GM12878 (cell line): ENCODE measurements around the gene TMEM161B. TPM values are rescaled to one million over a fixed set of nuclear protein-coding genes. Genes with fewer than 3 reads are reported as not detected.
"Not testable (repeated sequence)": the region's sequence is repeated elsewhere in the genome, so short reads cannot be mapped to it uniquely, and the experiment has no call there.

Experiments
- ATAC-seq: fragments of 200-7000 bp; cut with Tn5 transposase; 3 replicates; pipeline ENCODE4 v1.9.1; 2020; ENCODE audit warnings: mild to moderate bottlenecking, moderate library complexity
- BruUV-seq: library from RNA; stranded (reverse); fragments of 400-500 nt; replicated peaks from 2 replicates; lab custom pipeline; 2021; lab: Mats Ljungman, UMichigan
- CTCF ChIA-PET: fragments of 300-600 bp; sonication (Branson Sonifier 250); formaldehyde crosslinking; extraction: SDS; loops from one replicate; lab custom pipeline; 2021; ENCODE audit warnings: inconsistent platforms; lab: Yijun Ruan, JAX
- POLR2A ChIA-PET: fragments of 350-600 bp; formaldehyde crosslinking; extraction: SDS; loops from one replicate; lab custom pipeline; 2021; ENCODE audit warnings: inconsistent platforms; lab: Charles Lee
- RAD21 ChIA-PET: fragments of 300-600 bp; sonication (Branson Sonifier 250); formaldehyde crosslinking; loops from one replicate; lab custom pipeline; 2023; ENCODE audit warnings: antibody characterized with exemption; ENCODE audit not compliant: unreplicated experiment; lab: Charles Lee
- SMC1A ChIA-PET: fragments of 300-600 bp; sonication (Branson Sonifier 250); formaldehyde crosslinking; loops from one replicate; lab custom pipeline; 2023; ENCODE audit not compliant: unreplicated experiment, uncharacterized antibody; lab: Charles Lee
- DNase-seq: peaks from one replicate; pipeline ENCODE4 v3.0.0-alpha.2; 2011; ENCODE audit warnings: low read depth, low spot score
- FAIRE-seq: peaks from 3 replicates; lab custom pipeline; 2011; peaks lifted over from hg19 to GRCh38; lab: Jason Lieb, UNC
- H2AFZ ChIP-seq: 2 replicates; pipeline ENCODE4 v1.6.0; 2011; ENCODE audit warnings: low read depth, low read length, control low read depth; ENCODE audit not compliant: control insufficient read depth
- H3K27ac ChIP-seq: 2 replicates; pipeline ENCODE4 v1.5.1; 2011; ENCODE audit warnings: control low read depth; ENCODE audit not compliant: control insufficient read depth, insufficient read depth
- H3K27me3 ChIP-seq, 2 experiments: replicated peaks in 1 of 2; 2 replicates each; pipeline versions ENCODE4 v1.6.0 to v1.6.1; 2011; ENCODE audit warnings: low read length in 1 of 2; ENCODE audit not compliant: control insufficient read depth in 2 of 2, insufficient read depth in 2 of 2
- H3K36me3 ChIP-seq, 2 experiments: 2 replicates each; pipeline ENCODE4 v1.5.1; 2011; ENCODE audit warnings: low read length in 1 of 2; ENCODE audit not compliant: control insufficient read depth in 2 of 2, insufficient read depth in 2 of 2
- H3K4me1 ChIP-seq: 2 replicates; pipeline ENCODE4 v1.6.1; 2011; ENCODE audit warnings: mild to moderate bottlenecking, low read length, moderate library complexity, mixed read lengths; ENCODE audit not compliant: control insufficient read depth, insufficient read depth
- H3K4me2 ChIP-seq: 2 replicates; pipeline ENCODE4 v1.6.0; 2011; ENCODE audit warnings: control low read depth; ENCODE audit not compliant: control insufficient read depth, insufficient read depth
- H3K4me3 ChIP-seq: fragments of 200-600 bp; sonication (generic); 2 replicates; pipeline ENCODE4 v1.5.1; 2016
- H3K79me2 ChIP-seq: 2 replicates; pipeline ENCODE4 v1.6.0; 2011; ENCODE audit warnings: low read length; ENCODE audit not compliant: control insufficient read depth, insufficient read depth
- H3K9ac ChIP-seq: 2 replicates; pipeline ENCODE4 v1.8.0; 2011; ENCODE audit warnings: low read length, control low read depth, mixed read lengths; ENCODE audit not compliant: control insufficient read depth, insufficient read depth
- H3K9me3 ChIP-seq: replicated peaks from 3 replicates; pipeline ENCODE4 v1.5.1; 2011; ENCODE audit warnings: mild to moderate bottlenecking, low read length; ENCODE audit not compliant: control insufficient read depth, insufficient read depth
- H4K20me1 ChIP-seq: 2 replicates; pipeline ENCODE4 v1.6.0; 2011; ENCODE audit not compliant: control insufficient read depth, insufficient read depth
- BCL11A ChIP-seq: IDR thresholded peaks from 2 replicates; pipeline ENCODE4 v1.6.1; 2011; ENCODE audit warnings: low read depth, low read length
- BMI1 ChIP-seq: fragments of 450-650 bp; IDR thresholded peaks from 2 replicates; pipeline ENCODE4 v1.6.1; 2016; ENCODE audit warnings: mild to moderate bottlenecking, moderate library complexity, borderline replicate concordance
- CBX5 ChIP-seq: sonication (generic); IDR thresholded peaks from 2 replicates; pipeline ENCODE4 v1.6.1; 2016; ENCODE audit warnings: low read depth, moderate library complexity, mild to moderate bottlenecking, inconsistent platforms
- CHD2 ChIP-seq: IDR thresholded peaks from 2 replicates; pipeline ENCODE4 v1.6.1; 2011; ENCODE audit warnings: low read depth, low read length, improper control_type of control experiment, borderline replicate concordance
- EP300 ChIP-seq, 2 experiments: fragments of 150-350 bp in 1 of 2; IDR thresholded peaks; 2 replicates each; pipeline ENCODE4 v1.6.1; 2011 to 2012; ENCODE audit warnings: low read depth in 2 of 2, low read length in 2 of 2, borderline replicate concordance in 1 of 2, improper control_type of control experiment in 1 of 2, inconsistent platforms in 1 of 2; ENCODE audit not compliant: control insufficient read depth in 1 of 2
- HDAC2 ChIP-seq: fragments of 200-600 bp; sonication (generic); IDR thresholded peaks from 2 replicates; pipeline ENCODE4 v1.6.1; 2017
- NFYB ChIP-seq: IDR thresholded peaks from 2 replicates; pipeline ENCODE4 v1.6.1; 2011; ENCODE audit warnings: low read depth, mild to moderate bottlenecking, low read length, improper control_type of control experiment, moderate library complexity; ENCODE audit not compliant: insufficient read depth
- RB1 ChIP-seq: fragments of 450-650 bp; formaldehyde crosslinking; IDR thresholded peaks from 2 replicates; pipeline ENCODE4 v1.6.1; 2017; ENCODE audit warnings: mild to moderate bottlenecking, borderline replicate concordance
- RELA ChIP-seq: fragments of 450-650 bp; IDR thresholded peaks from 2 replicates; pipeline ENCODE4 v1.8.0; 2014; ENCODE audit warnings: borderline replicate concordance; ENCODE audit not compliant: partially characterized antibody
- WGBS: methylation state at CpG from one replicate; pipeline ENCODE4 v1.1.6; 2016; ENCODE audit warnings: low lambda C conversion rate; ENCODE audit not compliant: insufficient replicate concordance, insufficient coverage; ENCODE audit errors: missing lambda C conversion rate; 5-methylcytosine and 5-hydroxymethylcytosine counted together
- in situ Hi-C: fragments of 300-500 bp; cut with MboI; formaldehyde crosslinking; loops from 9 replicates; pipeline ENCODE4 v1.14.3; 2018; ENCODE audit warnings: mixed read lengths
- intact Hi-C: fragments of 100-400 bp; cut with micrococcal nuclease; formaldehyde crosslinking; loops from one replicate; pipeline ENCODE4 v1.14.2; 2022; ENCODE audit not compliant: unreplicated experiment
- polyA plus RNA-seq, 11 experiments: library from polyadenylated mRNA; depleted of rRNA in 4 of 11; unstranded in 6 of 11; stranded (reverse) in 5 of 11; fragments of >200 nt; fragmentation: Nextera tagmentation in 4 of 11; fragmentation: Illumina TruSeq in 1 of 11; extraction: Ambion mirVana in 4 of 11; extraction: Trizol in 1 of 11; gene quantifications; 1 replicate in 1 of 11; 2 replicates in 10 of 11; pipeline versions ENCODE4 v1.2.1 to v1.2.3, GENCODE V29; 2011 to 2016; ENCODE audit warnings: inconsistent platforms in 2 of 11, missing spikeins in 2 of 11, low read depth in 1 of 11
- total RNA-seq, 4 experiments: library from RNA; depleted of rRNA in 3 of 4; stranded (reverse); fragments of >200 nt in 3 of 4; fragmentation: Illumina TruSeq in 1 of 4; extraction: Trizol in 1 of 4; gene quantifications; 2 replicates each; pipeline versions ENCODE4 v1.2.1 to v1.2.3, GENCODE V29; 2013 to 2021
- TF ChIP-seq, protein P1 (sequence below): fragments of 450-650 bp; IDR thresholded peaks from 2 replicates; pipeline ENCODE4 v1.6.1; 2017; ENCODE audit warnings: antibody characterized with exemption, mild to moderate bottlenecking, moderate library complexity

The TMEM161B gene
- total and polyA plus RNA-seq, 10 of the 15 experiments (the other 5 are each of a cell fraction or from before 2014, with no cell fraction given) = 13.8 to 38.9 (median 25.0) TPM

DNA sequence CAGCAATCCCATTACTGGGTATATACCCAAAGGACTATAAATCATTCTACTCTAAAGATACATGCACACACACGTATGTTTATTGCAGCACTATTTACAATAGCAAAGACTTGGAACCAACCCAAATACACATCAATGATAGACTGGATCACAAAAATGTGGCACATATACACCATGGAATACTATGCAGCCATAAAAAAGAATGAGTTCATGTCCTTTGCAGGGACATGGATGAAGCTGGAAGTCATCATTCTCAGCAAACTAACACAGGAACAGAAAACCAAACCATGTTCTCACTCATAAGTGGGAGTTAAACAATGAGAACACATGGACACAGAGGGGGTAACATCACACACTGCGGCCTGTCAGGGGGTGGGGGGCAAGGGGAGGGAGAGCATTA is 4.1 kb downstream of the TMEM161B start:
- in situ Hi-C loops = loop anchor here (10.0 kb wide), 1 partner anchor 410 kb away; no protein-coding TSS in a partner anchor
- ATAC-seq, H3K27ac ChIP-seq, H3K4me1 ChIP-seq, H3K9me3 ChIP-seq, H3K4me2 ChIP-seq, H2AFZ ChIP-seq, BruUV-seq, H4K20me1 ChIP-seq, H3K9ac ChIP-seq, POLR2A ChIA-PET, RAD21 ChIA-PET, H3K4me3 ChIP-seq, CTCF ChIA-PET, intact Hi-C loops, H3K36me3 ChIP-seq, FAIRE-seq, H3K27me3 ChIP-seq, DNase-seq: not testable (repeated sequence)
- SMC1A ChIA-PET = interaction anchor here (1.2 kb wide), 1 partner anchor 7 kb away, joined by 3 read pairs; no protein-coding TSS in a partner anchor
- WGBS = 100% methylated on average over 2 of the region's 2 CpGs
- H3K79me2 ChIP-seq = peaks cover 82% of the 10 kb centered on the region

GRCh38 chr5:88263349-88263748 is 5.3 kb downstream of the TMEM161B start:
- Histone ChIP-seq H3K79me2 (peaks cover 78% of the 10 kb centered on the region), H2AFZ (no peak overlapping the region), H3K27me3 (no peaks in the 10 kb centered on the region), H3K36me3 (peaks cover 0 to 7% of the 10 kb centered on the region in 2 experiments; a peak in 1 of 4 replicates), H3K9ac (no peak overlapping the region), H3K4me2 (no peak overlapping the region), H3K27ac (no peak overlapping the region), H3K9me3 (peaks cover 5% of the 10 kb centered on the region; the same call in 2 of the 3 replicates), H3K4me1 (peaks cover 6% of the 10 kb centered on the region; the same call in 1 of the 2 replicates), H4K20me1 (no peaks in the 10 kb centered on the region), H3K4me3 (no peak overlapping the region)
- CTCF ChIA-PET = no interaction called here
- RAD21 ChIA-PET = no interaction called here
- SMC1A ChIA-PET = interaction anchor here (1.2 kb wide), 1 partner anchor 9 kb away, joined by 3 read pairs; no protein-coding TSS in a partner anchor
- no TSS peak for BruUV-seq
- DNase-seq (no peak), FAIRE-seq (no peak), ATAC-seq (no peak)
- in situ Hi-C loops (loop anchor here (10.0 kb wide), 1 partner anchor 411 kb away; no protein-coding TSS in a partner anchor), intact Hi-C loops (no loop called here)
- WGBS = 98% methylated on average over 2 of the region's 2 CpGs
- TF ChIP-seq BMI1 (no peak), RB1 (no peak), EP300 (IDR thresholded peaks at IDR 0.05; ENCODE audit: borderline replicate concordance in 1 of 2, control insufficient read depth in 1 of 2, low read depth in 2 of 2, low read length in 2 of 2) (no peak), CBX5 (no peak), RELA (no peak), HDAC2 (no peak), CHD2 (no peak), BCL11A (no peak), NFYB (no peak)
- TF ChIP-seq, protein P1, sequence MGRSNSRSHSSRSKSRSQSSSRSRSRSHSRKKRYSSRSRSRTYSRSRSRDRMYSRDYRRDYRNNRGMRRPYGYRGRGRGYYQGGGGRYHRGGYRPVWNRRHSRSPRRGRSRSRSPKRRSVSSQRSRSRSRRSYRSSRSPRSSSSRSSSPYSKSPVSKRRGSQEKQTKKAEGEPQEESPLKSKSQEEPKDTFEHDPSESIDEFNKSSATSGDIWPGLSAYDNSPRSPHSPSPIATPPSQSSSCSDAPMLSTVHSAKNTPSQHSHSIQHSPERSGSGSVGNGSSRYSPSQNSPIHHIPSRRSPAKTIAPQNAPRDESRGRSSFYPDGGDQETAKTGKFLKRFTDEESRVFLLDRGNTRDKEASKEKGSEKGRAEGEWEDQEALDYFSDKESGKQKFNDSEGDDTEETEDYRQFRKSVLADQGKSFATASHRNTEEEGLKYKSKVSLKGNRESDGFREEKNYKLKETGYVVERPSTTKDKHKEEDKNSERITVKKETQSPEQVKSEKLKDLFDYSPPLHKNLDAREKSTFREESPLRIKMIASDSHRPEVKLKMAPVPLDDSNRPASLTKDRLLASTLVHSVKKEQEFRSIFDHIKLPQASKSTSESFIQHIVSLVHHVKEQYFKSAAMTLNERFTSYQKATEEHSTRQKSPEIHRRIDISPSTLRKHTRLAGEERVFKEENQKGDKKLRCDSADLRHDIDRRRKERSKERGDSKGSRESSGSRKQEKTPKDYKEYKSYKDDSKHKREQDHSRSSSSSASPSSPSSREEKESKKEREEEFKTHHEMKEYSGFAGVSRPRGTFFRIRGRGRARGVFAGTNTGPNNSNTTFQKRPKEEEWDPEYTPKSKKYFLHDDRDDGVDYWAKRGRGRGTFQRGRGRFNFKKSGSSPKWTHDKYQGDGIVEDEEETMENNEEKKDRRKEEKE = no peak
- POLR2A ChIA-PET = no interaction called here
